Kidney (tissue), 14 donors: ENCODE results near the gene ECEL1. TPM values are rescaled to one million over a fixed set of nuclear protein-coding genes. Genes with fewer than 3 reads are reported as not detected.

ENCODE experiments used
- DNase-seq, 5 donors: peaks; one replicate each; pipeline ENCODE4 v3.0.0-alpha.2; 2013 to 2020
- FAIRE-seq: peaks from 2 replicates; lab custom pipeline; 2012; peaks lifted over from hg19 to GRCh38; lab: Jason Lieb, UNC
- H3K27ac ChIP-seq, 2 donors: one replicate each; pipeline ENCODE4 v1.7.0; 2013; ENCODE audit warnings: low read depth in 2 of 2, low read length in 2 of 2, inconsistent platforms in 1 of 2
- H3K27me3 ChIP-seq: one replicate; pipeline ENCODE4 v1.7.1; 2013; ENCODE audit warnings: low read length, inconsistent platforms; ENCODE audit not compliant: control insufficient read depth, insufficient read depth
- H3K36me3 ChIP-seq, 3 donors: one replicate each; pipeline versions ENCODE4 v1.7.0 to v1.7.1; 2013; ENCODE audit warnings: low read length in 3 of 3, control low read depth in 1 of 3, inconsistent platforms in 1 of 3; ENCODE audit not compliant: insufficient read depth in 3 of 3, control insufficient read depth in 2 of 3
- H3K4me1 ChIP-seq, 3 donors: one replicate each; pipeline versions ENCODE4 v1.7.0 to v1.7.1; 2013; ENCODE audit warnings: low read length in 3 of 3, inconsistent platforms in 1 of 3, low read depth in 1 of 3; ENCODE audit not compliant: control insufficient read depth in 2 of 3, insufficient read depth in 2 of 3
- H3K4me3 ChIP-seq, 3 donors: one replicate each; pipeline versions ENCODE4 v1.7.0 to v1.8.1; 2013; ENCODE audit warnings: low read length in 3 of 3, control low read depth in 1 of 3, inconsistent platforms in 1 of 3
- H3K9ac ChIP-seq, 3 donors: one replicate each; pipeline versions ENCODE4 v1.7.0 to v1.7.1; 2013; ENCODE audit warnings: low read length in 3 of 3, control low read depth in 1 of 3, inconsistent platforms in 1 of 3
- H3K9me3 ChIP-seq, 3 donors: one replicate each; pipeline versions ENCODE4 v1.7.0 to v1.7.1; 2013; ENCODE audit warnings: low read length in 3 of 3, control low read depth in 1 of 3, inconsistent platforms in 1 of 3; ENCODE audit not compliant: control insufficient read depth in 2 of 3, insufficient read depth in 1 of 3
- intact Hi-C: fragments of 100-400 bp; cut with DNase I; formaldehyde crosslinking; loops from one replicate; pipeline ENCODE4 v1.11.1; 2022
- polyA plus RNA-seq: library from polyadenylated mRNA; stranded (reverse); fragments of 350-450 nt; fragmentation: Illumina TruSeq; extraction: RNeasy Lipid Tissue Mini Kit (QIAGEN cat#74804); gene quantifications from one replicate; pipeline ENCODE4 v1.2.3, GENCODE V29; 2014; ENCODE audit warnings: low read depth, low replicate concordance; ENCODE audit not compliant: insufficient read depth
- total RNA-seq: library from RNA; stranded (reverse); fragmentation: NEBNext Ultra II Directional; extraction: Animal tissue kit (Norgen Biotek cat#: 25700); gene quantifications from one replicate; pipeline ENCODE4 v1.2.1, GENCODE V29; 2021
- TF ChIP-seq, protein P1 (sequence below): IDR thresholded peaks from 3 replicates; pipeline ENCODE4 v1.5.1; 2012; ENCODE audit warnings: mild to moderate bottlenecking, moderate library complexity, borderline replicate concordance; ENCODE audit not compliant: insufficient read depth; ENCODE audit errors: extremely low read depth
- donor health status: control.
- donor health status: control.
- donor health status: control.
- donor health status: control.
- donor health status: control.
- donor health status: DM: yes; HTN: yes; CAD: no.
- donor health status: Normal renal cell carcinoma (clear cell type).

ECEL1 gene
- total and polyA plus RNA-seq, 2 donors from 2014 or later = 6.7 to 8.5 TPM

DNA sequence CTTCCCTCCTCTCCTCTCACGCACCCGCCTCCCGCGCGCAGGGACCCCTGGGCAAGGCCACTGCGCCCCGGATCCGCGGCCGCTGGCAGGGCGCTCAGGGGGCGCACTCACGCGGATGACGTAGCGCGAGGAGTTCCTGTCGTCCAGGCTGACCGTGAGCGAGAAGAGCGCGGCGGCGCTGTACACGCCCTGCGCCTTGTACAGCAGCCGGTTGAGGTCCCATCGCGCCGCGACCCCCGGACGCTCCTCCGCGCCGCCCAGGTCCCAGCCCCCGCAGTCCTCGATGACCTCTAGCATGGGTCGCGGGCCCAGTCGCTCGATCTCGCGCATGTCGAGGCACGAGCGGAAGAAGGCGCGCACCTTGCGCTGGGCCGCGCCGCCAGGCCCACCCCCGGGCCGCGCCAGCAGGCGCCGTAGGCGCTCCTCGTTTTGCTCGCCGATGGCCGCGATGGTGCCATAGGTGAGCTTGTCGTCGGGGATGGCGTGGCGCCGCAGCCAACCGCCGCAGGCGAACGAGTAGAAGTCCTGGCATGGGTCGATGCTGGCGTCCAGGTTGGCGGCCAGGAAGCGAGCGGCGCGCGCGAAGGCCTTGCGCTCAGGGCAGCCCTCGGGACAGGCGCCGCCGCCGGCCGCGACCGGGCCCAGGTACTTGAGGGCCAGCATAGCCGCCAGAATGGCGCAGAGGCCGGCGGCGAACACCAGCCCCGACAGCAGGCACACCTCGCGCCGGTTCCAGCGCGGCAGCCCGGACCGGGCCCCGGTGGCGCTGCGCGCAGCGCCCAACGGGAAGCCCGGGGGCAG is 1.7 kb downstream of the ECEL1 start:
- intact Hi-C loops = no loop called here
- FAIRE-seq (no peak), DNase-seq (peak in 4 of 5 donors; percentile 34 to 68 (median 51))
- Histone ChIP-seq H3K36me3 (no peaks in the 10 kb centered on the region), H3K9ac (no peak overlapping the region), H3K4me3 (no peak overlapping the region), H3K27ac (no peak overlapping the region), H3K9me3 (no peaks in the 10 kb centered on the region), H3K27me3 (peaks cover 17% of the 10 kb centered on the region), H3K4me1 (no peaks in the 10 kb centered on the region)
- TF ChIP-seq, protein P1, sequence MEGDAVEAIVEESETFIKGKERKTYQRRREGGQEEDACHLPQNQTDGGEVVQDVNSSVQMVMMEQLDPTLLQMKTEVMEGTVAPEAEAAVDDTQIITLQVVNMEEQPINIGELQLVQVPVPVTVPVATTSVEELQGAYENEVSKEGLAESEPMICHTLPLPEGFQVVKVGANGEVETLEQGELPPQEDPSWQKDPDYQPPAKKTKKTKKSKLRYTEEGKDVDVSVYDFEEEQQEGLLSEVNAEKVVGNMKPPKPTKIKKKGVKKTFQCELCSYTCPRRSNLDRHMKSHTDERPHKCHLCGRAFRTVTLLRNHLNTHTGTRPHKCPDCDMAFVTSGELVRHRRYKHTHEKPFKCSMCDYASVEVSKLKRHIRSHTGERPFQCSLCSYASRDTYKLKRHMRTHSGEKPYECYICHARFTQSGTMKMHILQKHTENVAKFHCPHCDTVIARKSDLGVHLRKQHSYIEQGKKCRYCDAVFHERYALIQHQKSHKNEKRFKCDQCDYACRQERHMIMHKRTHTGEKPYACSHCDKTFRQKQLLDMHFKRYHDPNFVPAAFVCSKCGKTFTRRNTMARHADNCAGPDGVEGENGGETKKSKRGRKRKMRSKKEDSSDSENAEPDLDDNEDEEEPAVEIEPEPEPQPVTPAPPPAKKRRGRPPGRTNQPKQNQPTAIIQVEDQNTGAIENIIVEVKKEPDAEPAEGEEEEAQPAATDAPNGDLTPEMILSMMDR = no peak

DNA sequence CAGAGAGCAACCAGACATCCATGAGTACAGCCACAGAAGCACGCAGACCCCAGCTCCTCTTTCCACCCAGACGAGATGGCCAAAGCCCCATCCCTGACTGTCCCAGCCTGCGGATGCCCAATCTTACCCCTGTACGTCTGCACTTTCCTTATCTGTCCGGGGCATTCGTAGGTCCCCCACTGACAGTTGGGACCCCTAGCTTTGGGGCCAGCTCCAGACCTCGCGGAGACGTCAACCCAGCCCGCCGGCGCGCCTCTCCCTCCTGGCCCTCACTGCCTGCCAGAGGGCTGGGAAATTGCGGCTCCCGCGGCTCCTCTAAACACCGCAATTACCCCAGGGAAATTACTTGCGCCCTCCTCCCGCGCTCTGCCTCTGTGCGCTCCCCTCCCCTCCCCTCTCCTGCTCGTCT is 2.3 kb downstream of the ECEL1 start:
- TF ChIP-seq, protein P1 = no peak
- Histone ChIP-seq H3K4me1 (no peaks in the 10 kb centered on the region), H3K27me3 (peaks cover 17% of the 10 kb centered on the region), H3K36me3 (no peaks in the 10 kb centered on the region), H3K27ac (no peak overlapping the region), H3K9ac (no peak overlapping the region), H3K9me3 (no peaks in the 10 kb centered on the region), H3K4me3 (no peak overlapping the region)
- intact Hi-C loops = no loop called here
- FAIRE-seq (no peak), DNase-seq (no peak)

DNA sequence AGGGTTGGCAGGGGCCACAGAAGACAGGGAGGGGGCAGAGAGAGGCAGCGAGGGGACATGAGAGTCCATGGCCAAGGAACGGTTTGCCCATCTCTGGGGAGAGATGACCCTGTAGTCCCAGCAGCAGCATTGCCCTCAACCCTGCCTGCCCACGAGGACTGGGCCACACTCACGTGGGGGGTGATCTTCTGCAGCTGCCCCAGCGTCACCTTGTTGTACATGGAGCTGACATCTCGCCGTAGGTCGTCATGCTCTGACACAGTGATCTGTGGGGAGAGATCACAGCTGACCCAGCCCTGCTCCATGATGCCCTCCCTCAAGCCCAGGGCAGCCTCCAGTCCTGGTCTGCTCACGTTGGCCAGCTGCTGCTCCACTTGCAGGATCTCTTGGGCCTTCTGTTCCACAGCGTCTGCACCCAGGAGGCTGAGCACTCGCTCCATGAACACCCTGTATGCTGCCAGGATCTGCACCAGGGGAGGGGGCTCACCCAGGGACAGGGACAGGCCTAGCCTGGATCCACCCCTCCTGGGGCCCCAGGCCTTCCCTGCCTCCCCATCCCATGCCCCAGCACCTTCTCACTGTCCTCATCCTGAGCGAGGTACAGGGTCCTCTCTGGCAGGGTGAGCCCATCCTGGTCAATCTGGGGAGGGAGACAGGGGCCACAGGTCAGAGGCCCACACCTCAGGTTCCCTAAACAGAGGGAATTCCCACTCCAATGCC is 2.8 kb downstream of the ECEL1 start:
- peak in 2 of 5 donors; percentile 41 to 50 for DNase-seq

More for the DNA sequence above, 2.8 kb downstream of the ECEL1 start:
- Histone ChIP-seq H3K4me1 (no peaks in the 10 kb centered on the region), H3K9ac (no peak overlapping the region), H3K27ac (no peak overlapping the region), H3K36me3 (no peaks in the 10 kb centered on the region), H3K27me3 (peaks cover 17% of the 10 kb centered on the region), H3K9me3 (no peaks in the 10 kb centered on the region), H3K4me3 (no peak overlapping the region)
- TF ChIP-seq, protein P1 = no peak
- FAIRE-seq = no peak
- intact Hi-C loops = no loop called here
